ES-I3 (cell line): ENCODE results near the gene UCP3.

Experiments
- H3K36me3 ChIP-seq: 2 replicates; pipeline ENCODE4 v1.6.1; 2013; ENCODE audit warnings: mild to moderate bottlenecking, low read length, control low read depth, moderate library complexity; ENCODE audit not compliant: insufficient read depth
- H3K4me1 ChIP-seq: 2 replicates; pipeline ENCODE4 v1.6.1; 2013; ENCODE audit warnings: mild to moderate bottlenecking, control low read depth, low read length; ENCODE audit not compliant: insufficient read depth
- H3K9ac ChIP-seq: 2 replicates; pipeline ENCODE4 v1.6.1; 2013; ENCODE audit warnings: low read depth, mild to moderate bottlenecking, low read length, moderate library complexity
- H3K9me3 ChIP-seq: 2 replicates; pipeline ENCODE4 v1.6.1; 2013; ENCODE audit warnings: mild to moderate bottlenecking, low read length, moderate library complexity; ENCODE audit not compliant: control insufficient read depth, insufficient read depth

Gene UCP3

DNA sequence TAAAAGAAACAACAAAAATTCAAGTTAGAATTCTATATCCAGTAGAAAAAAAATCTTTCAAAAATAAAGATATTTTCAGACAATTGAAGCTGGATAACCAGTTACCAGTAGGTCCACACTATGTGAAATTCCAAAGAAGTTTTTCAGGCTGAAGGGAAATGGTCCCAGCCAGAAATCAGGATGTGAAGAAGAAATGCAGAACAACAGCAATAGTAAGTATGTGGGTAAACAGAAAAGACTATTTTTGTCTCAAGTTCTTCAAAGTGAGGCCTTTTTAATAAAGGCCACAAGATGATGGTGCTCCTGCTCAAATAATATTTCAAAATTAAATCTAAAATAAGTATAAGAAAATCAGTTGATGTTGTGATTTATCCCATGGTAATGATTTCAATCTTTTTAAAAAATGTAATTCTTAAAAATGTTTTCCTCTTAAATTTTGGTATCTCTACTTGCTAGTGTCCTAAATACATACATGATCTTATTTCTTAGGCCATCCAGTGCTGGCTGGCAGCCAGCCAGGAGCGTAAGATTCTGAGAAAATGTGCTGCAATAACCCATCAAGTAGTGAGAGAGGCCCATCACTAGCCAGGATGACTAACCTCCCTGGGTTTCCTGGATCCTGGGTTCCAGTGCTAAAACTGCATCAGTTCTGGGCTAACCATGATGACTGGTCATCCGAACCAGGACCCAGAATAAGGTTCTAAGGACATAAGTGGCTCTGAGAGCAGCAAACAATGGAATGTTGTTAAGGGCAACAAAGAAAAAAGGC, 15.6 kb upstream of the UCP3 start:
- Histone ChIP-seq H3K4me1 (no peaks in the 10 kb centered on the region), H3K9ac (no peak overlapping the region), H3K36me3 (no peaks in the 10 kb centered on the region; the same call in 1 of the 2 replicates), H3K9me3 (no peaks in the 10 kb centered on the region)

DNA sequence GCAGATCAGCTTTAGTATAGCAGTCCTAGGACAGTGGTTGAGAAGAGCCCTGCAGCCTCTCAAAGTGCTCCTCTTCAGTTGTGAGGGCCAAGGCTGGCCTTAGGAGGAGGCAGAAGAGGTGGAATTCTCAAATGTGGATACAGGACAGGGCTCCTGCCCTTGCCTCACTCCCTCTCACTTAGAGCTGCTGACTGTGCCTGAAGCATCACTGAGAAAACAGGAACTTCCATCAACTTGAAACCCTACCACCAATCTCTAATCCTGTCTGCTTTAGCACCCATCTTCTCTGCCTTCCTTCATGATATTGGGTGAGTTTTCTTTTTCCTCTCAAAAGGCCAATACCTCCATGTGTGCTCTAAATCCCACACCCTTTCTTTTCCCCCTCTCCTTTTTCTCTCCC, 14.4 kb upstream of the UCP3 start:
- Histone ChIP-seq H3K9me3 (no peaks in the 10 kb centered on the region), H3K36me3 (no peaks in the 10 kb centered on the region; the same call in 1 of the 2 replicates), H3K4me1 (no peaks in the 10 kb centered on the region), H3K9ac (no peak overlapping the region)

DNA sequence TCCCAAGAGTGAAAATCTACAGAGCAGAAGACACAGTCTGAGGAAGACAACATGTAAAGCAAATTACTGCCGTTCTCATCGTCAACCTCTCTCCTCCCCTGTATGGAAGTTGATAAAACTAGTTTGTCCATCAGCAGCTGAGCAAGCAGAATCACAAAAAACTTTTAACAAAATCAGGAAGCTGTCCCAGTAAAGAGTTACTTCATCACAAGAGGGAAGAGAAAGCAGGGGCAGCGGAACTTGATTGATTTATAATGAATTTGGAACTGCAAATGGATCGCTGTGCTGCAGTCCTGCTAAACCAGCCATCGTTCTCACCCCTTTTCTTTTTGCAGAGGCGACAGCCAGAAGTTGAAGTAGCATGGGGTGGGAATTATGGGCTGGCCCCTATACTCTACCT, 13.7 kb upstream of the UCP3 start:
- H3K9ac ChIP-seq: no peak overlapping the region
- no peaks in the 10 kb centered on the region; the same call in 1 of the 2 replicates for H3K36me3 ChIP-seq
- H3K4me1 ChIP-seq: no peaks in the 10 kb centered on the region
- H3K9me3 ChIP-seq: no peaks in the 10 kb centered on the region

DNA sequence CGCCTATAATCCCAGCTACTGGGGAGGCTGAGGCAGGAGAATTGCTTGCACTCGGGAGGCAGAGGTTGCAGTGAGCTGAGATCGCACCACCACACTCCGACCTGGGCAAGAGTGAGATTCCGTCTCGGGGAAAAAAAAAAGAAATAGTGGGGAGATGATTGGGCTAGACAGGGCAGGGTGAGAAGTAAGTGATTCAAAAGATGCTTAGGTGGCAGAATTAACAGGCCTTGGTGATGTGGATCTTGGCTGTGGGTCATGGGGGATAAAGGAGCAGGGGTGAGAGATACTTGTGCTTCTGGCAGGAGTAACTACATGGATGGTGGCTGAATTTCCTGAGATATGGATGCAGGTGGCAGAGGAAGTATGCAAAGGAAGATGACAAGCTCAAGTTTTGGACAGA, 13.1 kb upstream of the UCP3 start:
- Histone ChIP-seq H3K9ac (no peak overlapping the region), H3K9me3 (no peaks in the 10 kb centered on the region), H3K4me1 (no peaks in the 10 kb centered on the region), H3K36me3 (no peaks in the 10 kb centered on the region; the same call in 1 of the 2 replicates)

DNA sequence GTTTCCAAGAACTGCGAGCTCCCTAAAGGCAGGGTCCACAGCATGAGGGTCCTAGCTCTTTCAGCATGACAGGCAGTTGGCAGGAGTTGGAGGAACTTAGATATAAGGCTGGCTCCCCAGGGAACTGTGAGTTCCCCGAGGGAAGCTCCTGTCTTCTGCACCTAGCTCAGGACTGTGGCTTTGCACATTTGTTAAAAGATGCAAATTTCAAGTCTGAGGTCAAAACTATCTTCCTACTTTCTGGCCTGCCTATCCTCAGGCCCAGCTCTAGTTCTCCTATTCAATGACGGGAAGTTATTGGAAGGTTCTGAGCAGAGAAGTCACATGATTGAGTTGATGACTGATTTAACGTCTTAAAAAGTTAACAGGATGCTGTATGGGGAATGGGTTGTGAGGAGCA, 11.7 kb upstream of the UCP3 start:
- Histone ChIP-seq H3K4me1 (no peaks in the 10 kb centered on the region), H3K9ac (no peak overlapping the region), H3K9me3 (no peaks in the 10 kb centered on the region), H3K36me3 (no peaks in the 10 kb centered on the region; the same call in 1 of the 2 replicates)

DNA sequence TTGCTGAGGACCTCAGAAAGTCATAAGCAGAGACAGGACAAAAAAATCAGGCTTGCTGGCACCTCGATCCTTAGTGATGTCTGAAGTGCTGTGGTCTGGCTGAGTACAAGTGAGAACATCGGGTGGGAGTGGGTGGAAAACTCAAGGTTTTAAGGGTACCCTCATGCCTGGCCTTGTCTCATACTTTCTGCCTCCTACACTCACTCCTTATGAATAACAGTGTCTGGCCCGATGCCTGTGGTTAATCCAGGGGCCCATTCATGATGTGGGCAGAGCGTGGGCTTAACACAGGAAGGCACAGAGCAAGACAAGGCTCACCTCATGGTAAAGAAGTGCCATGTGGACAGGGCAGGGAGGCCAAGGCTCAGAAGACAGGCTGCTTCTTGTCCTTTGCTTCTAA, 11.0 kb upstream of the UCP3 start:
- Histone ChIP-seq H3K36me3 (no peaks in the 10 kb centered on the region; the same call in 1 of the 2 replicates), H3K4me1 (no peaks in the 10 kb centered on the region), H3K9me3 (no peaks in the 10 kb centered on the region), H3K9ac (no peak overlapping the region)

DNA sequence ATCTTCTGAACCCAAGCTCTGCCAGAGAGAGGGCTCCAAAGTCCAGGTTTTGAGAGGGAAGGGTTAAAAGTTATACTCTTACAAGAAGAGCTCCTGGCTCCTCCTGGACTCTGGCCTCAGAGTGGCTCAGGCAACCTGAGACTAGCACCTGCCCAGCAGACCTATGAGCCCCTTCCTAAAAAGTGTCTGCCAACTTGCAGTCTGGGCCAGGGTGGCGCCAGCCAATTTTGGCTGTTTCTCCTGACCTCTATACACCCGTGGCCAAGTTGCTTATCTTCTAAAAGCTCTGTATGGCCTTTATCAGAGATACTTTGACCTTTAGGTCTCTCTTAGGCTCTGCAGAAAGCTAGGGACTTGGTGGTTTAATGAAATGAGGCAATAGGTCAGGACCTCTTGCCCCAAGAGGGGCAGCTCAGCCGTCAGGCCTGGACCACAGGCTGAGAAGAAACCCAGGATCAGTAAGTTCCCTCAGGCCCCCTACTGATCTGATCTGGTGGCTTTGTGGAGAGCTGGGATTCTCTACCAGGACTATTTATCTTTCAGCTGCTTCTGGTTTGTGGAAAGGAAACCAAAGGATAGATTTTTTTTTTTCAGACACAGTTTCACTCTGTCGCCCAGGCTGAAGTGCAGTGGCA, 10.3 kb upstream of the UCP3 start:
- Histone ChIP-seq H3K9me3 (no peaks in the 10 kb centered on the region), H3K36me3 (no peaks in the 10 kb centered on the region; the same call in 1 of the 2 replicates), H3K4me1 (no peaks in the 10 kb centered on the region), H3K9ac (no peak overlapping the region)

DNA sequence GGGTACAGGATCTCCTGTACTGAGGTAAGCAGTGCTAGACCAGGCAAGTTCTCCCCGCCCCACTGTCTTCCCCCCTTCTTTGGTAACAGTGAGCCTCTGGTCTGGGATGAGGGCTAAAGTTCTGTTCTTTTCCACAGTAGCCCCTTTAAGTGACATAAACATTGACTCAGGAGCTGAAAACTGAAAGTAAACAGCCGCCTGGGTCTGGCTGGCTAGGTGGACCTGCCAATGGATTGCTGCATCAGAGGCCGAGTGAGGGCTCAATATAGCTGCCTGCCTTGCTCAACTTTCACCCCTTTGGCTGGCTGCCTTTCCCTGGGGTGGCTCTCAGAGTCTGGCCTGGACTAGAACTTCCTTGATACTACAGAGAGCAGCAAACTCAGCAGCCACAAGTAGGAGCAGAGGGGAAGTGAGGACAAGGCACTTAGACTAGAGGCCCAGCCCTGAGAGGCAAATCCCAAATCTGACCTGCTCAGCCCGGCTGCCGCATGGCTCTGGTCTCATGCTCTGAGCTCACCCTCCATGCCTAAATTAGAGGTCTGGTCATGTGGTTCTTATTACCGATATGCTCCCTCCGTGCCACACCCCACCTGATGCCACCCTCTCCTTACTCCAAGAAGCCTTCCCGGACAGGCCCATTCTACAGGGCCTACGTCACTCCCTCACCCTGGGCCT, 9.6 kb upstream of the UCP3 start:
- no peaks in the 10 kb centered on the region for H3K9me3 ChIP-seq
- no peaks in the 10 kb centered on the region; the same call in 1 of the 2 replicates for H3K36me3 ChIP-seq
- H3K9ac ChIP-seq: no peak overlapping the region
- H3K4me1 ChIP-seq: no peaks in the 10 kb centered on the region

DNA sequence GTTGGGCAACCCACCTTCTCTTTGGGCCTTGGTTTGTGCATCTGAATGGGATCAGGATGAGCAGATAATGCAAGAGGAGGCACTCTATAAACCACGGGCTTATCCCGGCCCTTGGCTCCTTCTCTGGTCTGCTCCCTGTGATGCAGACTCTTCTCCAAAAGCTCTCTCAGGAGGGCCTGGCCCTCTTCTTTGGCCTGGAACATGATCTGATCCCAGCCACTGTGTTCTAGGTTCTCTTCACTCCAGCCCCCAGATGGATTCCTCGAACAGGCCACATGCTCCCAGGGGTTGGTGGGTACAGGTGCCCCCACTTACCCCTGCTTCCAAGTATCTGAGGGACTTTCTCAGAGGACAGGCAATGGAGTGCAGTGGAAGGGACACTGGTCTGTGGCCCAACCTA, 8.7 kb upstream of the UCP3 start:
- H3K4me1 ChIP-seq: no peaks in the 10 kb centered on the region
- no peaks in the 10 kb centered on the region for H3K9me3 ChIP-seq
- no peak overlapping the region for H3K9ac ChIP-seq
- H3K36me3 ChIP-seq: no peaks in the 10 kb centered on the region; the same call in 1 of the 2 replicates

DNA sequence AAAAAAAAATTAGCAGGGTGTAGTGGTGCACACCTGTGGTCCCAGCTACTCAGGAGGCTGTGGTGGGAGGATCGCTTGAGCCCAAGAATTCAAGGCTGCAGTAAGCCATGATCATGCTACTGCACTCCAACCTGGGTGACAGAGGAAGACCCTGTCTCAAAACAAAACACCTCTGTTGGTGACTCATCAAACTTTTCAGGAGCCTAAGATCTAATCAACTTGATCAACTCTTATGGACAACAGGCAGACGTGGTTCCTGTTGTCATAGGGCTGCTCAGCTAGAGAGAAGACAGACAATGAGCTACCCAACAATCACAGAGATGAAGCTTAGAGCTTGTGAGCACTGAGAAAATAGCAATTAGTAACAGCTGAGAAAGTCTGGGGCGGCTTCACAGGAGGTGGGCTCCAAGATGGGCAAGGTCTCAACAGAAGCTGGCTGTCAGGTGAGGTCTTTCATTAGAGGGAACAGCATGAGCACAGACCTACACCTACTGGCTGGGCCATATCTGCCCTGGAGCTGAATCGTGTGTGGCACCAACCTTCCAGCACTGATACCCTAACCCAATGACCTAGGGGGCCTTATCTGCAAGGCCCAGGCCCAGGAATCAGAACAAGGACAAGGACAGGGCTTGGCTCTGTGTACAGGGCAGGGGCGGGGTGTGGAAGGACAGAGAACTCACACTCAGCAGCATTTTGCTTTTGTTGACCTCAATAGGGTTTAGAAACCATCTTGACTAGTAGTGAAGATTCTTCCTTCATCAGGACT, 7.2 kb upstream of the UCP3 start:
- Histone ChIP-seq H3K36me3 (no peaks in the 10 kb centered on the region; the same call in 1 of the 2 replicates), H3K4me1 (no peaks in the 10 kb centered on the region), H3K9ac (no peak overlapping the region), H3K9me3 (no peaks in the 10 kb centered on the region)

DNA sequence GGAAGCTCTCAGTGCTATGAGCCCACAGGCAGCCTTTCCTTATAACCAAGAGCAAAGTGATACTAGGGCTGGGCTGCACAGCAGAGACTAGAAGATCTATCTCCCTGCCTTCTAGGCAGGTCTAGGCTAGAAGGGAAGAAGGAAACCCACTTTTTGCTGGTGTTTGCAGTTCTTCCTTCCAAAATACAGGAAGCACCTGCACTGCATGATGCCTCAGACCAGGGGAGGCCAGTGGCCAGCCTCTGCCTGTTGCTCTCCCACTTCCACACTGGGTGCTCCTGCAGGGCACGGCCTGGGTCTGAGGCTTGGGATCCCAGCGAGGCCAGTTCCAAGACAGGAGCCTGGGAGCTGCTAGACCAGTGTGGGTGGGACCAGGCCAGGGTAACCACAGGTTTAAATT, 6.0 kb upstream of the UCP3 start:
- peaks cover 6% of the 10 kb centered on the region; the same call in 1 of the 2 replicates for H3K4me1 ChIP-seq
- no peak overlapping the region for H3K9ac ChIP-seq
- no peaks in the 10 kb centered on the region; the same call in 1 of the 2 replicates for H3K36me3 ChIP-seq

DNA sequence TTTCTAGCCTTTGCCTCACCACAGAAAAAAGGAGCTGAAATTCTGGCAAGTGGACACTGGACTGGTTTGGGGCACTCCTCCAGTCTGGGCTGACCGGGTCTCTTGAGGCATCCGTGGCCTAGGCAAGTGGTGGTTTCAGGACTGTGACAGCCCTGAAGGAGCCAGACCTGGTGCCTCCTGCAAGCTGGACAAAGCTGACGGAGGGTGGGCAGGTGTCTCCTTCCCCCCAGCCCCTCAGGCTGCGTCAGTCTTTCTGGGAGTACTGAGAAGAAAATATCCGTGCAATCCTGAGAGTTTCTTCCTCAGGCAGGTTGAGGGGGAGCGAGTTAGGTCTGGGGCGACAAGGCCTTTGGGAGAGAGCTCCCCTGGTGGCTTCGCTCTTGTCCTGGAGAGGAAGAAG, 4.3 kb upstream of the UCP3 start:
- Histone ChIP-seq H3K9me3 (no peaks in the 10 kb centered on the region), H3K9ac (no peak overlapping the region), H3K4me1 (peaks cover 9% of the 10 kb centered on the region; the same call in 1 of the 2 replicates)

More for the DNA sequence above, 6.0 kb upstream of the UCP3 start:
- H3K9me3 ChIP-seq: no peaks in the 10 kb centered on the region

DNA sequence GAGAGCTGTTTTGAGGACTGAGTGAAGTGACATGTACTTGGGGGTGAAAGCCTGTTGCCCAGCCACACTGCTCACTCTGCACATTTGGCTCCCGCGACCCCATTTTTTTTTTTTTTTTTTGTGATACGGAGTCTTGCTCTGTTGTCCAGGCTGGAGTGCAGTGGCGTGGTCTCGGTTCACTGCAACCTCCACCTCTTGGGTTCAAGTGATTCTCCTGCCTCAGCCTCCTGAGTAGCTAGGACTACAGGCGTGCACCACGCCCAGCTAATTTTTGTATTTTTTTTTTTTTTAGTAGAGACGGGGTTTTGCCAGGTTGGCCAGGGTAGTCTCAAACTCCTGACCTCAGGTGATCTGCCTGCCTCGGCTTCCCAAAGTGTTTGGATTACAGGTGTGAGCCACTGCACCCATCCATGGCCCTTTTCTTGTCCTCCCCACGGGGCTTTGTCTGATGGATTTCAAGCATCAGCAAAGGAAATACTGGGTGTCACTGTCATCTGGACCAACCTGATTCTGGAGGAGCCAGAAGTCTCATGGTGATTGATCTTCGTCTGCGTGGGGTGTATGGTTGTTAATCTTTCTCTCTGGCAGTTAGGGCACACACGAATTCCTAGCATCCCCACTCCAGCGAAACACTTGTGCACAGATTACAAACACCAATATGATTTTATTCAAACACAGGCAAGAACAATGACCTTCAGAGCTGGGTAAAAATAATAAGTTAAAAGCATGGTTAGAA, 3.4 kb upstream of the UCP3 start:
- Histone ChIP-seq H3K4me1 (peaks cover 9% of the 10 kb centered on the region; the same call in 1 of the 2 replicates), H3K9me3 (no peaks in the 10 kb centered on the region), H3K9ac (no peak overlapping the region), H3K36me3 (no peaks in the 10 kb centered on the region; the same call in 1 of the 2 replicates)

More for the DNA sequence above, 4.3 kb upstream of the UCP3 start:
- no peaks in the 10 kb centered on the region; the same call in 1 of the 2 replicates for H3K36me3 ChIP-seq
